HUDEP-2 (cell line): ENCODE measurements around the gene MYH14.

ENCODE experiments used
- DNase-seq, 76 experiments: peaks; one replicate each; lab custom pipeline; 2025; ENCODE audit not compliant: unreplicated experiment in 76 of 76; lab: John Stamatoyannopoulos, UW

MYH14 gene

DNA sequence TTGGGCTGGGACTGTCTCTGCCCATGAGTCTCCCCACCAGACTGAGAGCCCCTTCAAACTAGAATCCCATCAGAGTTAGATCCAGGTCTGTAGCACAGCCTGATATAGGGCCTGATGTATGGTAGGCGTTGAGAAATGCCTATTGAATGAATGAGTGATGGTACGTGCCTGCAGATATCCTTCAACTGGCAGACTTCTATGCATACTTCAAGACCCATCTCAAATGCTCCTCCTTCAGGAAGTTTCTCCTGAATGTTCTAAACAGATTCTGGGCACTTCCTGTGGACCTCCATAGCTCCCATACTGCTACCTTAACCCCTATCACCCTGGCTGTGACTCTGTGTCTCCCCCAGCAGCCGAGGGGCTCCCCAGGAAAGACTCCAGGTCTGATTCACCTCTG, 77.6 kb downstream of the MYH14 start:
- DNase-seq, result no peak

GRCh38 chr19:50281491-50281890, 78.1 kb downstream of the MYH14 start:
- no peak for DNase-seq

- no peak for DNase-seq
Observed at GRCh38 chr19:50285833-50286232, 82.4 kb downstream of the MYH14 start.

DNA sequence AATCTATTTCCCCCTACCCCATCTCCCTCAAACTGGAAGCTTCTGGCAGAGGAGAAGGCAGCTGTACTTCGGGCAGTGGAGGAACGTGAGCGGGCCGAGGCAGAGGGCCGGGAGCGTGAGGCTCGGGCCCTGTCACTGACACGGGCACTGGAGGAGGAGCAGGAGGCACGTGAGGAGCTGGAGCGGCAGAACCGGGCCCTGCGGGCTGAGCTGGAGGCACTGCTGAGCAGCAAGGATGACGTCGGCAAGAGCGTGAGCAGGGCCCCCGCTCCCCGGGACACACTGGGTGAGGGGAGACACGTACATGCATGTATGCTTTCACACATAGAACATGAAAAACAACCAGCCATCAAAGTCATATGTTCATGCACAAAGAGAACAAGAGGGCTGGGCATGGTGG, 83.0 kb downstream of the MYH14 start:
- no peak for DNase-seq

DNA sequence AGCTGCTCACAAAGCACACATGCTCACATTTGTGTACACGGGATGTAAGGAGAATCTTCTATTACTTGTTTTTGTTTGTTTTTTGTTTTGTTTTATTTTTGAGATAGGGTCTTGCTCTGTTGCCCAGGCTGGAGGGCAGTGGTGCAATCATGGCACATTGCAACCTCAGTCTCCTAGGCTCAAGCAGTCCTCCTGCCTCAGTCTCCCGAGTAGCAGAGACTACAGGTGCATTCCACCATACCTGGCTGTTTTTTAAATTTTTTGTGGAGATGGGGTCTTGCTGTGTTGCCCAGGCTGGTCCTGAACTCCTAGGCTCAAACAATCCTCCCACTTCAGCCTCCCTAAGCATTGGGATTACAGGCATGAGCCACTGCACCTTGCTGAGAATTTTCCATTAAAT, 83.9 kb downstream of the MYH14 start:
- DNase-seq, result no peak

GRCh38 chr19:50288954-50289353, 85.5 kb downstream of the MYH14 start:
- no peak for DNase-seq

- DNase-seq, result no peak
Observed at GRCh38 chr19:50290011-50290410, 86.6 kb downstream of the MYH14 start.

DNA sequence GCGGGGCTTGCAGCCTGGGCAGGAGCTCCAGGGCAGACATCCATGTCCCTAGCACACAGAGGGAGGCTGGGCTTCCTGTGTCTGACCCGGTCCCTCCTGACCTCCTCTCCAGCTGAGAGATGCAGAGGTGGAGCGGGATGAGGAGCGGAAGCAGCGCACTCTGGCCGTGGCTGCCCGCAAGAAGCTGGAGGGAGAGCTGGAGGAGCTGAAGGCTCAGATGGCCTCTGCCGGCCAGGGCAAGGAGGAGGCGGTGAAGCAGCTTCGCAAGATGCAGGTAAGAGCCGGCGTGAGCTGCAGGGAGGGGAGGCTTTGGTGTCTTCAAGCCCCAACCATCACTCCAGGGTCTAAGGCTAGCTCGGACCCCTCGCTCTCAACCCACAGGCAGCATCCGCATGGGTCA, 87.4 kb downstream of the MYH14 start:
- no peak for DNase-seq

DNA sequence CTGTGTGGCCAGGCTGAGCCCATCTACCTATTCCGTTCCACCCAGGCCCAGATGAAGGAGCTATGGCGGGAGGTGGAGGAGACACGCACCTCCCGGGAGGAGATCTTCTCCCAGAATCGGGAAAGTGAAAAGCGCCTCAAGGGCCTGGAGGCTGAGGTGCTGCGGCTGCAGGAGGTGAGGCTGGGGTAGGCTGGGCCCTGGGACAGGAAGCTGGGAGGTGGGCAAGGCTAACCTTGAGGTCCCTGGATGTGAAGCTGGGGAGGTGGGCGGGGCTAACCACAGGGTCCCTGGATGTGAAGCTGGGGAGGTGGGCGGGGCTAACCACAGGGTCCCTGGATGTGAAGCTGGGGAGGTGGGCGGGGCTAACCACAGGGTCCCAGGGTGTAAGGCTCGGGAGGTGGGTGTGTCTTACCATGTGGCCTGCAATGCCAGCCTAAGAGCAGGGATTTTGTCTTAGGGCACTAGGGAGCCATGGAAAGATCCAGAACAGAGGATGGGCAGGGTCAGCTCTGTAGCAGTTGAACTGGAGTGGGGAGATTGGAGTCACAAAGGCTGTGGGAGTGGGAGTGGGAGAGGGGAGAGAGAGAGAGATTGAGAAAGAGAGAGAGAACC, 88.9 kb downstream of the MYH14 start:
- no peak for DNase-seq

GRCh38 chr19:50293263-50294004, 90.0 kb downstream of the MYH14 start:
- no peak for DNase-seq

DNA sequence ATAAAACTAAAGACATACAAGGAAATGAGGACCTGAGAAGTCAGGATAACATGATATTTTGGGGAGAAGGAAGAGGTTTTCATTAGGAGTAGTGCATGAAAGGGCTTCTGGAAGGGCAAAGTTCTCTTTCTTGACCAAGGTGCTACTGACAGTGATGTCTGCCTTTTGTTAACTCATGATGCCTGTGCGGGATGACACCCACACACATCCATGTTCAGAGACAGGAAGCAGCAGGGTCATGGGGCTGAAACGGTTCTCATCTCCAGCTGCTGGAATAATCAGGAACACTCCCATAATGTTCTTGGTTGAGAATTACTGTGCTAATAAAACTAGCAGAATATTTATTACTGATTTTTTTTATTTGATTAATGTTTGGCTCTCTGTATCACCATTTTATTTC, 96.6 kb downstream of the MYH14 start:
- DNase-seq, result no peak

- DNase-seq, result no peak
Observed at GRCh38 chr19:50300814-50301606, 97.6 kb downstream of the MYH14 start.

DNA sequence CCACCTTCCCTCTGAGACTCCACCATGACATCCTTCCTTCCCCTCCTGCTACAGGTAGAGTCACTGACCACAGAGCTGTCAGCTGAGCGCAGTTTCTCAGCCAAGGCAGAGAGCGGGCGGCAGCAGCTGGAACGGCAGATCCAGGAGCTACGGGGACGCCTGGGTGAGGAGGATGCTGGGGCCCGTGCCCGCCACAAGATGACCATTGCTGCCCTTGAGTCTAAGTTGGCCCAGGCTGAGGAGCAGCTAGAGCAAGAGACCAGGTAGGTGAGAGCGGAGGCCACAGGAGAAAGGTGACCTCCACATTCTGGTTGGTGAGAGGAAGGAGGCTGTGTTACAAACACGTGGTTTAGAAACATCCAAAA, 98.2 kb downstream of the MYH14 start:
- no peak for DNase-seq

DNA sequence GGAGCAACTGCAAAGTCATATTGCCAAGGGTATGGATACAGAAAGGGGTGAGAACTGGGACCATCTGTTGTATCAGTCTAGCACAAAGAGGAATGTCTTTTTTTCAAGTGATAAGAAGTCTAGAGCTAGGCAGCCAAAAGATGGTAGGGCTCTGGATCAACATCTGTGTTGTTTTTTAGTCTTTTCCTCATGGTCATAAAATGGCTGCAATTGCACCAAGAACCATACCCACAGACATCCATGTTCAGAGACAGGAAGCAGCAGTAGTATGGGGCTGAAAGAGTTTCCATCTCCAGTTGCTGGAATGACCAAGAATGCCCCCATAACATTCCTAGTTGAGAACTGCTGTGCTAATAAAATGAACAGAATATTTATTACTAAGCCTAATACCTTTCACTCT, 100.1 kb downstream of the MYH14 start:
- DNase-seq, result no peak

- DNase-seq, result no peak
Observed at GRCh38 chr19:50308991-50309390, 105.6 kb downstream of the MYH14 start.

DNA sequence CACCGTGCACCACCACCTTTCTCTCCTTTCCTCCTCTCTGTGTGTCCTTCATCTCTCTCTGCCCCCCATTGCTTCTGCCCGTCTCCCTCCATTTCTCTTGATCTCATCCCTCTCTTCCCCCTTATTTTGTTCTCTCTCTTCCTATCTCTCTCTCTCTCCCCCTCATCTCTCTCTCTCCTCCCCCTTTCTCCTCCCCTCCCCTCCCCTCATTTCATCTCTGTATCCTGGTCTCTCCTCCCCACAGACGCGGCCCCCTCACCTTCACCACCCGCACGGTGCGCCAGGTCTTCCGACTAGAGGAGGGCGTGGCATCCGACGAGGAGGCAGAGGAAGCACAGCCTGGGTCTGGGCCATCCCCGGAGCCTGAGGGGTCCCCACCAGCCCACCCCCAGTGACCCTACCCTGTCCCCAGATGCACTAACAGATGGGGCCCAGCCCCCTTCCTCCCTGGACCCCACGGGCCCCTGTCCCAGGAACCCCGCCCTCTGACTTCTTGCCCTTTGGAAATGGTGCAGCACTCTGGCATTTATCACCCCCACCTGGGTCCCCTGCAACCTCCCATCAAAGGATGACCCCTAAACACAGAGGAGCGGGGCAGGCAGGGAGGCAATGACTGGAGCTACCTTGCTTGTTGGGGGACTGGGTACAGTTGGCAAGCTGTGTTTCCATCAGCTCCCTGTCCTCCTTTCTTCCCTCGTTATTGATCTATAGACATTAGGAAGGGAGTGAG, 106.1 kb downstream of the MYH14 start:
- DNase-seq, result no peak

- DNase-seq, result no peak
Observed at GRCh38 chr19:50310759-50311465, 107.5 kb downstream of the MYH14 start.

DNA sequence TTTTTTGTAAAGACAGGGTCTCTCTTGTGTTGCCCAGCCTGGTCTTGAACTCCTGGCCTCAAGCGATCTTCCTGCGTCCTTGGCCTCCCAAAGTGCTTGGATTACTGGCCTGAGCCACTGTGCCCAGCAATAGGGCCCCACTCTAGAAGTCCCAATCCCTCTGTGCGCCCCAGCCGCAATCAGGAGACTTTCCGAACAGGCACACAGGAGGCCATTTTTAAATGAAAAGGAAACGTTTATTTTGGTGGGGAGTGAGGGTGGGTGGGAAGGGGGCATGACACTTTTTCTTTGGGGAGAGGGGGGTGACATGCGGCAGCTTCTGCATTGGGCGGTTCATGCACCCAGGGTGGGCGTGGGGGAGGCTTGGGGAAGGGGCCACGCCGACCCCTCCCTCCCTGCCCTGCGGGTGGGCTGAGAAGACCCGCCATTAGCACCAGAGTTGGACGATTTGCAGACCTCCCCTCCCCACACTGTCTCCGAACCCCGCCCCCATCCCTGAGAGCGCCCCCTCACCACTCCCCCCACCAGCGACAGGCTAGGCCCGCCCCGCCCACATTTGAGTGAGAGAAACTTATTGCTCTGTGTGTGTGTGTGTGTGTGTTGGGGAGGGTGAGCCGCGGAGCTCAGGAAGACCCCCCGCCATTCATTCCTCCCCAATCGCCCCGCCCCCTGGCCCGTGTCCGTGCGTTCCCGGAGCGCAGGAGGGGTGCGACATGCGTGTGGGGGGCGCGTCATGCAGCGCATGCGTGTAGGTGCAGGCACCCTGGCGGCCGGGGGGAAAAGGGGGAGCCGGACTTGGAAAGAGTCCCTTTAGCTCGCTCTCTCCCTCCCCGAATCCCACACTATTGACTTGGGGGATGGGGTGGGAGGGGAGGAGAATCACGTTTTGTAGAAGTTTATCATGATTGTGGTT, 108.6 kb downstream of the MYH14 start:
- DNase-seq, result no peak

DNA sequence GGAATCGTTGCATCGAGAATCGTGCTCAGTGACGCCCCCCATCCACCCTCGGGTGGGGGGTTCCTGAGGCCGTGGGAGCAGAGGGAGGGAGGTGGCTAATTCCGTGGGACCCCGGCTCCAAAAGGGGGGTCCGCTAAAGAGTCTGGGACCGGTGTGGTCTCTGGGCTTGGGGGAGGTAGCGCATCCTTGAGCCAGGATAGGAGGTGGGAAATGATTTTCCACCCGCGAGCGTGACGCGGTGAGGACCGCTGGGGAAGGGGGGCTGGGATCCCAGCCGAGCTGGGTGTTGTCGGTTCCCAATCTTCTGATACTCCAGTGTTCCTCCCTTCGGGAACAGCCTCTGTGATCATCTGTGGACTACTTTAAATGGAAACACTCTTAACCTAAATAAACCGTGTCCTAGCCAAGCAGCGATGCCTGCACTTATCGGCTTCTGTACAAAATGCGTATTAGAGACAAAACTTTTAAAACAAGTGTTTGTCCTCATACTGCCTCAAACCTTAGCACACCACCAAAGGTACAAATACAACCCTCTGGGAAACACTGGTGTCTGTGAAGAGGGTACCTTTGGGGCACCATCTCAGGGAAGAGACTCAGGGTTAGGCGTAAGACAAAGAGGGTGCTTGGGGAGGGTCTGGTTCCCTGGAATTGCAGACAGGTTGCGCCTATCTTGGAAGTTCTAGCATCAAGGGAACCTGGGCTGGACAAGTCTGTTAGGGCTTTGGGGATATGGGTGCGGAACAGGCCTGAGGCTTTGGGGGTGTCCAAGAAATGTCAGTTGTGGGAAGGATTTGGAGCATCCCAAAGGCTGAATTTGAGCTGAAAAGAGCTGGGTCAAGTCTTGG, 109.8 kb downstream of the MYH14 start:
- no peak for DNase-seq
